ENCODE data around the gene HOXA7.

HOXA7 gene

GRCh38 chr7:27185854-27186667 lies 29.6 kb upstream of the HOXA7 start:
- no peak overlapping the region for H3K4me3 ChIP-seq (ENCODE audit: low read length)
- H3K9me3 ChIP-seq (ENCODE audit: control insufficient read depth, insufficient read depth, low read length) = no peaks in the 10 kb centered on the region
- no peak overlapping the region for H3K27ac ChIP-seq (ENCODE audit: low read length)
- peaks cover 8% of the 10 kb centered on the region for H3K4me1 ChIP-seq (ENCODE audit: control insufficient read depth, insufficient read depth, low read length)
- no CpG with 5 or more reads among the region's 24 CpGs for WGBS (ENCODE audit: insufficient coverage, insufficient read length)
- peaks cover 96% of the 10 kb centered on the region for H3K27me3 ChIP-seq (ENCODE audit: control insufficient read depth, insufficient read depth, low read length)
- H3K36me3 ChIP-seq (ENCODE audit: control insufficient read depth, insufficient read depth, low read length) = no peaks in the 10 kb centered on the region
- no peak for DNase-seq (ENCODE audit: low read depth, low spot score)

- no CpG with 5 or more reads among the region's 43 CpGs for WGBS (ENCODE audit: insufficient coverage, insufficient read length)
- peaks cover 96% of the 10 kb centered on the region for H3K27me3 ChIP-seq (ENCODE audit: control insufficient read depth, insufficient read depth, low read length)
- no peak within 1 kb of the TSS for H3K4me3 ChIP-seq (ENCODE audit: low read length)
- no peaks in the 10 kb centered on the region for H3K36me3 ChIP-seq (ENCODE audit: control insufficient read depth, insufficient read depth, low read length)
- no peak within 1 kb of the TSS for H3K27ac ChIP-seq (ENCODE audit: low read length)
- peaks cover 8% of the 10 kb centered on the region for H3K4me1 ChIP-seq (ENCODE audit: control insufficient read depth, insufficient read depth, low read length)
- no peaks in the 10 kb centered on the region for H3K9me3 ChIP-seq (ENCODE audit: control insufficient read depth, insufficient read depth, low read length)
- no peak for DNase-seq (ENCODE audit: low read depth, low spot score)
Measured at GRCh38 chr7:27185013-27185853, 28.8 kb upstream of the HOXA7 start, which contains the start of gene HOXA11. TSS of gene HOXA11 (minus strand) at chr7:27185232. CDS start at chr7:27185144, 88 bp downstream.

GRCh38 chr7:27184337-27185012 lies 28.0 kb upstream of the HOXA7 start:
- H3K4me1 ChIP-seq (ENCODE audit: control insufficient read depth, insufficient read depth, low read length) = peaks cover 8% of the 10 kb centered on the region
- no peak overlapping the region for H3K4me3 ChIP-seq (ENCODE audit: low read length)
- H3K27ac ChIP-seq (ENCODE audit: low read length) = no peak overlapping the region
- peaks cover 95% of the 10 kb centered on the region for H3K27me3 ChIP-seq (ENCODE audit: control insufficient read depth, insufficient read depth, low read length)
- WGBS (ENCODE audit: insufficient coverage, insufficient read length) = no CpG with 5 or more reads among the region's 72 CpGs
- DNase-seq (ENCODE audit: low read depth, low spot score) = no peak
- no peaks in the 10 kb centered on the region for H3K36me3 ChIP-seq (ENCODE audit: control insufficient read depth, insufficient read depth, low read length)
- no peaks in the 10 kb centered on the region for H3K9me3 ChIP-seq (ENCODE audit: control insufficient read depth, insufficient read depth, low read length)

- H3K4me1 ChIP-seq (ENCODE audit: control insufficient read depth, insufficient read depth, low read length) = peaks cover 6% of the 10 kb centered on the region
- no peak overlapping the region for H3K4me3 ChIP-seq (ENCODE audit: low read length)
- no peak for DNase-seq (ENCODE audit: low read depth, low spot score)
- H3K27me3 ChIP-seq (ENCODE audit: control insufficient read depth, insufficient read depth, low read length) = peaks cover 95% of the 10 kb centered on the region
- no CpG with 5 or more reads among the region's 30 CpGs for WGBS (ENCODE audit: insufficient coverage, insufficient read length)
- no peaks in the 10 kb centered on the region for H3K9me3 ChIP-seq (ENCODE audit: control insufficient read depth, insufficient read depth, low read length)
- H3K36me3 ChIP-seq (ENCODE audit: control insufficient read depth, insufficient read depth, low read length) = no peaks in the 10 kb centered on the region
- no peak overlapping the region for H3K27ac ChIP-seq (ENCODE audit: low read length)
Measured at GRCh38 chr7:27183682-27184336, 27.3 kb upstream of the HOXA7 start.

GRCh38 chr7:27182861-27183681 lies 26.6 kb upstream of the HOXA7 start:
- Histone ChIP-seq H3K9me3 (ENCODE audit: control insufficient read depth, insufficient read depth, low read length) (no peaks in the 10 kb centered on the region), H3K27me3 (ENCODE audit: control insufficient read depth, insufficient read depth, low read length) (peaks cover 95% of the 10 kb centered on the region), H3K36me3 (ENCODE audit: control insufficient read depth, insufficient read depth, low read length) (no peaks in the 10 kb centered on the region), H3K27ac (ENCODE audit: low read length) (no peak overlapping the region), H3K4me3 (ENCODE audit: low read length) (no peak overlapping the region), H3K4me1 (ENCODE audit: control insufficient read depth, insufficient read depth, low read length) (peaks cover 6% of the 10 kb centered on the region)
- WGBS (ENCODE audit: insufficient coverage, insufficient read length) = no CpG with 5 or more reads among the region's 39 CpGs
- DNase-seq (ENCODE audit: low read depth, low spot score) = no peak

- Histone ChIP-seq H3K27ac (ENCODE audit: low read length) (no peak overlapping the region), H3K9me3 (ENCODE audit: control insufficient read depth, insufficient read depth, low read length) (no peaks in the 10 kb centered on the region), H3K4me1 (ENCODE audit: control insufficient read depth, insufficient read depth, low read length) (peaks cover 3% of the 10 kb centered on the region), H3K27me3 (ENCODE audit: control insufficient read depth, insufficient read depth, low read length) (peaks cover 95% of the 10 kb centered on the region), H3K36me3 (ENCODE audit: control insufficient read depth, insufficient read depth, low read length) (no peaks in the 10 kb centered on the region), H3K4me3 (ENCODE audit: low read length) (no peak overlapping the region)
- DNase-seq (ENCODE audit: low read depth, low spot score) = no peak
- WGBS (ENCODE audit: insufficient coverage, insufficient read length) = no CpG with 5 or more reads among the region's 4 CpGs
Measured at GRCh38 chr7:27182285-27182841, 25.9 kb upstream of the HOXA7 start.

GRCh38 chr7:27181795-27182275 lies 25.4 kb upstream of the HOXA7 start:
- WGBS (ENCODE audit: insufficient coverage, insufficient read length) = no CpG with 5 or more reads among the region's 4 CpGs
- no peak for DNase-seq (ENCODE audit: low read depth, low spot score)
- H3K4me3 ChIP-seq (ENCODE audit: low read length) = no peak overlapping the region
- no peak overlapping the region for H3K27ac ChIP-seq (ENCODE audit: low read length)
- no peaks in the 10 kb centered on the region for H3K36me3 ChIP-seq (ENCODE audit: control insufficient read depth, insufficient read depth, low read length)
- H3K9me3 ChIP-seq (ENCODE audit: control insufficient read depth, insufficient read depth, low read length) = no peaks in the 10 kb centered on the region
- H3K4me1 ChIP-seq (ENCODE audit: control insufficient read depth, insufficient read depth, low read length) = peaks cover 3% of the 10 kb centered on the region
- H3K27me3 ChIP-seq (ENCODE audit: control insufficient read depth, insufficient read depth, low read length) = peaks cover 95% of the 10 kb centered on the region

GRCh38 chr7:27180431-27181420 lies 24.3 kb upstream of the HOXA7 start:
- no peaks in the 10 kb centered on the region for H3K9me3 ChIP-seq (ENCODE audit: control insufficient read depth, insufficient read depth, low read length)
- H3K27me3 ChIP-seq (ENCODE audit: control insufficient read depth, insufficient read depth, low read length) = peaks cover 97% of the 10 kb centered on the region
- H3K36me3 ChIP-seq (ENCODE audit: control insufficient read depth, insufficient read depth, low read length) = no peaks in the 10 kb centered on the region
- peaks cover 3% of the 10 kb centered on the region for H3K4me1 ChIP-seq (ENCODE audit: control insufficient read depth, insufficient read depth, low read length)
- no peak for DNase-seq (ENCODE audit: low read depth, low spot score)
- no CpG with 5 or more reads among the region's 12 CpGs for WGBS (ENCODE audit: insufficient coverage, insufficient read length)
- no peak overlapping the region for H3K4me3 ChIP-seq (ENCODE audit: low read length)
- H3K27ac ChIP-seq (ENCODE audit: low read length) = no peak overlapping the region
